ENCODE data around the gene LIPC. TPM values are rescaled to one million over a fixed set of nuclear protein-coding genes. Genes with fewer than 3 reads are reported as not detected.
A peak's percentile ranks its signal among the peaks of the same experiment; 100 is the strongest.

The LIPC gene
- total RNA-seq, 2 donors from 2014 or later, result not detected

DNA sequence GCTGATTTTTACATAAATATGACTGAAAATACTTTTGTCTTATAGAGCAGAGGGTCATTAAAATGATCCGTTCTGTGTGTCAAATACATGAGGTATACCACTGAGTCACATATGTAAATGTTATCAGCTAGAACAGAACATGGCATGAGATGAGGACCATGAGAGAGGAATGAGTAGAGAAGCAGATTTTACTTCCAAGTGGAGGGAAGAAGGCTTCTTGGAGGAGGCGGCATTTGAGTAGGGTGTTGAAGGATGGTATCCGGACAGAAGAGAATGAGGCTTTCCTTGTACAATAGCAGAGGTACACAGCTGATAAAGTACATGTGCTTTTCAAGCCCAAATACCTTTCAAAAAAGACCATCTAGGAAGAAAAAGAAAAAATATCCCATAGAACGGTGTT, 4.8 kb downstream of the LIPC start:
- DNase-seq (ENCODE audit: low spot score) (no peak), ATAC-seq (ENCODE audit: insufficient number of reproducible peaks, low FRiP score, low read depth) (no peak)
- Histone ChIP-seq H3K4me3 (no peak overlapping the region), H3K36me3 (no peaks in the 10 kb centered on the region), H3K4me1 (ENCODE audit: control insufficient read depth in 1 of 2, low read depth in 2 of 2) (peaks cover 16 to 22% of the 10 kb centered on the region in 2 donors), H3K27me3 (replicated peaks; ENCODE audit: insufficient read depth) (no peaks in the 10 kb centered on the region), H3K27ac (no peak overlapping the region), H3K9me3 (no peaks in the 10 kb centered on the region)
- TF ChIP-seq, protein P1, sequence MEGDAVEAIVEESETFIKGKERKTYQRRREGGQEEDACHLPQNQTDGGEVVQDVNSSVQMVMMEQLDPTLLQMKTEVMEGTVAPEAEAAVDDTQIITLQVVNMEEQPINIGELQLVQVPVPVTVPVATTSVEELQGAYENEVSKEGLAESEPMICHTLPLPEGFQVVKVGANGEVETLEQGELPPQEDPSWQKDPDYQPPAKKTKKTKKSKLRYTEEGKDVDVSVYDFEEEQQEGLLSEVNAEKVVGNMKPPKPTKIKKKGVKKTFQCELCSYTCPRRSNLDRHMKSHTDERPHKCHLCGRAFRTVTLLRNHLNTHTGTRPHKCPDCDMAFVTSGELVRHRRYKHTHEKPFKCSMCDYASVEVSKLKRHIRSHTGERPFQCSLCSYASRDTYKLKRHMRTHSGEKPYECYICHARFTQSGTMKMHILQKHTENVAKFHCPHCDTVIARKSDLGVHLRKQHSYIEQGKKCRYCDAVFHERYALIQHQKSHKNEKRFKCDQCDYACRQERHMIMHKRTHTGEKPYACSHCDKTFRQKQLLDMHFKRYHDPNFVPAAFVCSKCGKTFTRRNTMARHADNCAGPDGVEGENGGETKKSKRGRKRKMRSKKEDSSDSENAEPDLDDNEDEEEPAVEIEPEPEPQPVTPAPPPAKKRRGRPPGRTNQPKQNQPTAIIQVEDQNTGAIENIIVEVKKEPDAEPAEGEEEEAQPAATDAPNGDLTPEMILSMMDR (IDR thresholded peaks at IDR 0.05), result no peak

DNA sequence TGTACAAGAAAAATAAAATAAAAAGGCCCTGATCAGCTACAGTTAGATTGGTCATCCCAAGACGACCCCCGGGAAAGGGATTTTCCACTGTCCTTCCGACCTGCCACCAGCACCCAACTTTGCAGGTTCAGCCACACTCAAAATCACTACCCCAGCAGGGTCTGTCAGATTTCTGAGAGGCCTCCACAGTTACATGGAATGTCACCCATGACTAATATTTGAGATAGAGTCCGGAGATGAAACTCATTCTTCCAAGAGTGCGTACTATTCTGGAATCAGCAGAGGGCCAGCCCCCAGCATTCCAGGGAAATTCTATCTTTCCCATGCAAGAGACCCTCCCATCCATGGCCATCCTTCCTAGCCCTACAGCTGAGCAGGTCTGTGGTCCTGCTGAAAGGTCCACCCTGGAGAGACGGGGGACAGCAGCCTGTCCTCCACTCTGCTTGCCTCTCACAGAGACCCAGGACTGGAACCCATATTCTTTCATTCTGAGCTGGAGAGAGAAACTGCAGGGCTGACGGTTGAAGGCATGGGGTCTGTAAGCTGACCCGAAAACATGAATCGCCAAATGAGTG, 5.8 kb downstream of the LIPC start:
- peaks cover 16 to 26% of the 10 kb centered on the region in 2 donors for H3K4me1 ChIP-seq (ENCODE audit: control insufficient read depth in 1 of 2, low read depth in 2 of 2)
- no peak overlapping the region for H3K27ac ChIP-seq
- ATAC-seq (ENCODE audit: insufficient number of reproducible peaks, low FRiP score, low read depth) (no peak), DNase-seq (ENCODE audit: low spot score) (no peak)
- H3K36me3 ChIP-seq, result no peaks in the 10 kb centered on the region
- TF ChIP-seq, protein P1 (IDR thresholded peaks at IDR 0.05), result no peak
- H3K27me3 ChIP-seq (replicated peaks; ENCODE audit: insufficient read depth), result no peaks in the 10 kb centered on the region
- H3K4me3 ChIP-seq, result no peak overlapping the region
- no peaks in the 10 kb centered on the region for H3K9me3 ChIP-seq

DNA sequence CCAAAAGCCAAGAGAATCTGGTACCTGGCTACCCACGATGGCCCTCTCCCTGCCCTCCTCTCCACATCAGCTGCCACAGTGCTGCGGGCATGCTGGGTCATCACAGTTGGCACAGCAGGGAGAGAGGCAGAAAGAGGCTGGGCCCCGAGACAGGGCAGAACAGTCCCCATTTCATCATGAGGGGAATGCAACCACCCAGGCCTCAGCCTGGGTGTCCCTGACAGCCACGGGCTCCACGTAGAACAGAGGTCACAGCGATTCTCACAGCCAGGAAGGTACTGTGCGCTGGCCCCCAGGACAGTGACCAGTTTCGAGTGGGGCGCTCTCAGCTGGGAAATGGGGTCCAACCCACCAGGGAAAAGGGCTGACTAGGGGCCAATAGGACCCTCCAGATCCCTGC, 6.3 kb downstream of the LIPC start:
- H3K27ac ChIP-seq, result no peak overlapping the region
- H3K36me3 ChIP-seq, result no peaks in the 10 kb centered on the region
- ATAC-seq (ENCODE audit: insufficient number of reproducible peaks, low FRiP score, low read depth), result no peak
- TF ChIP-seq, protein P1 (IDR thresholded peaks at IDR 0.05), result no peak
- peaks cover 16 to 26% of the 10 kb centered on the region in 2 donors for H3K4me1 ChIP-seq (ENCODE audit: control insufficient read depth in 1 of 2, low read depth in 2 of 2)
- DNase-seq (ENCODE audit: low spot score), result no peak
- no peaks in the 10 kb centered on the region for H3K27me3 ChIP-seq (replicated peaks; ENCODE audit: insufficient read depth)
- no peak overlapping the region for H3K4me3 ChIP-seq
- no peaks in the 10 kb centered on the region for H3K9me3 ChIP-seq

DNA sequence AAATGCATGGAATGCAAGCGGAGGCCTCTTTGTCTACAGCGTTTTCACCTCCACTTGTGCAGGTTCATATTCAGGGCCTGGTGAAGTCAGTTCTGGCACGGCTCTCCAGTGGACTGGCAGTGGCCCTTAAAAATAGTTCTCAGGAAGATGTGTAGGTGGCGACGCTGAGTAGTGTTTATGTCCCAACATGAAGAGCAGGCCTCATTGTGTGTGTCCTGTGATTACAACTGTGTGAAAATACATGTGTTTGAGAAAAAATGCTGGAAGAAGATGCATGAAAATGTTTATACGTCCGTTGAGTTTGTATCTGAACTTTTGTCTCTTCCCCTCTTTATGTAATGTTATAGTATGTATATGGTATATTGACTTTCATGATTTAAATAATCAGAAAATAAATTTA, 7.2 kb downstream of the LIPC start:
- Histone ChIP-seq H3K9me3 (no peaks in the 10 kb centered on the region), H3K27ac (no peak overlapping the region), H3K4me1 (ENCODE audit: control insufficient read depth in 1 of 2, low read depth in 2 of 2) (peaks cover 16 to 26% of the 10 kb centered on the region in 2 donors), H3K4me3 (no peak overlapping the region), H3K27me3 (replicated peaks; ENCODE audit: insufficient read depth) (no peaks in the 10 kb centered on the region), H3K36me3 (no peaks in the 10 kb centered on the region)
- no peak for DNase-seq (ENCODE audit: low spot score)
- no peak for ATAC-seq (ENCODE audit: insufficient number of reproducible peaks, low FRiP score, low read depth)
- TF ChIP-seq, protein P1 (IDR thresholded peaks at IDR 0.05), result no peak

DNA sequence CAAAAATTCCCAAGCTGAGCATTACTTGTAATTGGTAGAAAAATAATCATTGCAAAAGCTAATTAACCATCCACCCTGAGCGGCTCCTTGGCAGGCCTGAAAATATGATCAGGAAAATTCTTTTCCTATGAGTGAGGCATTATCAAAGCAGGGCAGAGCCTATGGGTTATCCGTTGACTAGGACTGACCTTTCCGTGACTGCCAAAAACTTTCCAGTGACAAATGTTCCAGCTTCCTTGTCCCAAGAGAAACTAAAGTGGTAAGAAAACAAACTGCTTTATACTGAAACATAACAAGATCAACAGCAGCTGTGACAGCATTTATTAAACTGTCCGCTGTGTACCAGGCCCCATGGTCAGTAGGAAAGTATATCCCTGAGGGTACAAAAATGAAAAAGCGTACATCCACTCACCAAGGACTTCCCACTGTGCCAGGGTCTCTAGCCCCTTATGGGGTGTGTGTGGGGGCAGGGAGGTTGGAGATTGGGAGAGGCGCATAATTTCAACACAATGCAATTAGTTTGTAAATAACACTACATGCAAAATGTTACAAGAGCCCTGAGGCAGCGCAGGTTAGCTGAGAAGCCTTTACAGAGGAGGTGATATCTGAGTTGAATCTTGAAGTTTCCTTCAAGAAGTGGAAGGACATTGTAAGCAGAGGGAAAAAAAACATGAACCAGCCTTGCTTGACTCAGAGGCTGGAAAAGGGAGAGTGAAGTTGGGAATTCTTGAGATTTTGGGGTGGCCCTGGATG, 8.5 kb downstream of the LIPC start:
- Histone ChIP-seq H3K27ac (peak overlapping the region; percentile 57 to 63), H3K27me3 (replicated peaks; ENCODE audit: insufficient read depth) (no peaks in the 10 kb centered on the region), H3K9me3 (no peaks in the 10 kb centered on the region), H3K4me1 (ENCODE audit: control insufficient read depth in 1 of 2, low read depth in 2 of 2) (peaks cover 16 to 26% of the 10 kb centered on the region in 2 donors), H3K4me3 (no peak overlapping the region), H3K36me3 (no peaks in the 10 kb centered on the region)
- DNase-seq (ENCODE audit: low spot score) (no peak), ATAC-seq (ENCODE audit: insufficient number of reproducible peaks, low FRiP score, low read depth) (peak; percentile 44)
- TF ChIP-seq, protein P1 (IDR thresholded peaks at IDR 0.05), result no peak

Measured in thoracic aorta (tissue), 2 donors.